Left ventricle myocardium superior (tissue), 1 donor: ENCODE results near the gene BTG4. TPM values are rescaled to one million over a fixed set of nuclear protein-coding genes. Genes with fewer than 3 reads are reported as not detected.
A peak's percentile ranks its signal among the peaks of the same experiment; 100 is the strongest.

Experiments used
- ATAC-seq: fragments of 200-7000 bp; cut with Tn5 transposase; one replicate; pipeline ENCODE4 v1.9.1; 2020; ENCODE audit warnings: mild to moderate bottlenecking, moderate library complexity
- DNase-seq: peaks from one replicate; pipeline ENCODE4 v3.0.0-alpha.2; 2020
- intact Hi-C: fragments of 100-400 bp; cut with micrococcal nuclease; formaldehyde crosslinking; loops from one replicate; pipeline ENCODE4 v1.11.0; 2022
- total RNA-seq: library from RNA; stranded (reverse); fragmentation: NEBNext Ultra II Directional; extraction: Animal tissue kit (Norgen Biotek cat#: 25700); gene quantifications from one replicate; pipeline ENCODE4 v1.2.1, GENCODE V29; 2021
- donor health status: DM: no; HTN: yes; CAD: no; lungs with severe emphysema.

BTG4 gene
- total RNA-seq, 1 donor from 2014 or later, result not detected

DNA sequence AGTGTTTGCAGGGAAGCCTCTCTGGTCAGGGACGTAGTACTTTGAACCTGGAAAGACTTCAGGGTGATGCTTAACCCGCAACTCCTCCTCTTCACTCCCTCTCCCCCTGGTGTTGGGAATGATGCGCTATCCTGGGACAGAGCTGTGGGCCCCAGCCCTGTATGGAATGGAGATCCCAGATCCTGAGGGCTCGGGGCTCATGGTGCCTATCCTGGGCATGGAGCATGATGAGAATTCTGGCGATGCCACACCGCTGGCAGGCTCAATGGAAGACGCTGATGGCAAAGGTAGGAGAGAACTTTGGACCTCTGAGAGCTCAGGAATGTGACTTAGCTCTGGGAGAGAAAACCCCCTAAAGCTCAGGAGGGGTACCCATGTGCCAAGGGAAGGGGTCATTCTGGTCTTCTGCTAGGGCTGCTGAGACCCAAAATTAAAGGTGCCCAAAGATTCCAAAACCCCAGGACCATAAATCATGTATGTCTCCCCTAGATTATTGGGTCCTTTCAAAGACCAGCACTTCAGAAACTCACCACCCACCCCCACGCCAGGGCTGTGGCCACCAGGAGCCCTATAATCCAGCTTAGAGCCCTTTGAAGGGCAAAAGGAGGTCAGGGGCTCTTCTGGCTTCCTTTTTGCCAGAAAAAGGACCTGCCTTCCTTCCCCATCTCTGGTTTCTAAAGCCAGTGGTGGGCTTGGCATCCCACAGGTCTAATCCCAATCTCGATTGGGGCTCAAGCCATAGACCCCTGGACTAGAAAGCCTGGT lies 52.5 kb downstream of the BTG4 start:
- ATAC-seq, result no peak
- intact Hi-C loops, result no loop called here
- no peak for DNase-seq

- DNase-seq (no peak), ATAC-seq (no peak)
- intact Hi-C loops, result no loop called here
Measured at GRCh38 chr11:111457731-111458368, 54.3 kb downstream of the BTG4 start.

GRCh38 chr11:111456859-111457730 lies 55.1 kb downstream of the BTG4 start:
- DNase-seq, result no peak
- ATAC-seq, result no peak
- intact Hi-C loops, result no loop called here

GRCh38 chr11:111456086-111456858 lies 55.9 kb downstream of the BTG4 start:
- ATAC-seq (no peak), DNase-seq (no peak)
- intact Hi-C loops, result no loop called here

GRCh38 chr11:111455291-111456085 lies 56.7 kb downstream of the BTG4 start:
- DNase-seq, result no peak
- no peak for ATAC-seq
- intact Hi-C loops, result no loop called here

GRCh38 chr11:111454561-111455192 lies 57.5 kb downstream of the BTG4 start:
- ATAC-seq (peak; percentile 60), DNase-seq (peak; percentile 47)
- intact Hi-C loops, result no loop called here

- no peak for ATAC-seq
- intact Hi-C loops, result no loop called here
- DNase-seq, result no peak
Measured at GRCh38 chr11:111452817-111453552, 59.2 kb downstream of the BTG4 start.

GRCh38 chr11:111452146-111452545 lies 60.0 kb downstream of the BTG4 start:
- intact Hi-C loops, result no loop called here
- DNase-seq, result no peak
- no peak for ATAC-seq

GRCh38 chr11:111450480-111451320 lies 61.5 kb downstream of the BTG4 start:
- intact Hi-C loops, result no loop called here
- no peak for ATAC-seq
- DNase-seq, result no peak

GRCh38 chr11:111449696-111450479 lies 62.3 kb downstream of the BTG4 start:
- ATAC-seq, result no peak
- DNase-seq, result no peak
- intact Hi-C loops, result loop anchor here (5.0 kb wide), 1 partner anchor 168 kb away; no protein-coding TSS in a partner anchor

DNA sequence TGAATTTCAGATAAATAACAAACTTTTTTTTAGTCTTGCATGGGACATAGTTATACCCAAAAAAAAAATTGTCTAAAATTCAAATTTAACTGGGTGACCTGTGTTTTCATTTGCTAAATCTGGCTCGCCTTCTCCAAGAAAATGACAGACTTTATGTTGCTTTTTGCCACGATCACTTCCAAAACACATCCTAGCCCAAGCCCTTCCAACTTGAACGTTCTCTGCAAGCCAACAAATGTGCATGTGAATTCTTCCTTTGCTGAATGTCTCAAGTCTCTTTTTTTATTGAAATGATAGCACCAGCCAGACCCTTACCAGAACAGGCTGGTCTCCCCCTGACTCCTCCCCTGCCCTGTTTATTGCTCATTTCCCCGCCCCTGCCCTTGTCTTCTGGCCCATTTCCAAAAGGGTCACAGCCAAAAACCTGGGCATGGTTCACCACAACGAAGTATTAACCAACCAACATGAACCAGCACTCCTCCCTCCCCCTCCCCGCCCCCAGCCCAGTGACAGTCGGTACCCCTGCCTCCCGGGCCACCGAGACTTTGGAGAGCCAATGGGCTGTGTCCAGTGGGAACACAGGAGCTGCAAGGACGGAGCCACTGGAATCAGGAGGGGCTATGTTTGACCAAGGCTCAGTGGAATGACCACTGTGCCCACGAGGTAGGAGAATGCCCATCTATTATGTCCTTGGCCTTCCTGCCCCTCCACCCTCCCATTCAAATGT lies 63.2 kb downstream of the BTG4 start:
- no peak for ATAC-seq
- DNase-seq, result no peak
- intact Hi-C loops, result loop anchor here (5.0 kb wide), 1 partner anchor 167 kb away; no protein-coding TSS in a partner anchor

DNA sequence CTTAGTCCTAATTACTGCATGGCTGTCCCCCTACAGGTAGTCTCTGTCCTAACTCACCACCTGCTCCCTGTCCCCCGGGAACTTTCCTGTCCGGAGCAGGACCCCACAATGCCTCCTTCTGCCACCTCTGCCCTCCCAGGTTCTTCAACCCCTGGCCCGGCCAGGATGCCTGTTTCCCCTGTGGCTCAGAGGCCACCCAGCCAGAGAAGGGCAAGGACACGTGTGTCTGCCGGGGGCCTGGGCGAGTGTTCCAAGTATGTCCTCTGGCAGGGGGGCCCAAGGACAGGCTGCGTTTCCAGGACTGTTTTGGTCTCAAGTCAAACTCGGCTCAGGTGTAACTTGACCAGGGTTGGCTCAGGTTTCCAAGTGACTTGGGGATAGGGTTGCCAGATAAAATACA lies 63.8 kb downstream of the BTG4 start:
- ATAC-seq (no peak), DNase-seq (no peak)
- intact Hi-C loops, result loop anchor here (5.0 kb wide), 1 partner anchor 166 kb away; no protein-coding TSS in a partner anchor

DNA sequence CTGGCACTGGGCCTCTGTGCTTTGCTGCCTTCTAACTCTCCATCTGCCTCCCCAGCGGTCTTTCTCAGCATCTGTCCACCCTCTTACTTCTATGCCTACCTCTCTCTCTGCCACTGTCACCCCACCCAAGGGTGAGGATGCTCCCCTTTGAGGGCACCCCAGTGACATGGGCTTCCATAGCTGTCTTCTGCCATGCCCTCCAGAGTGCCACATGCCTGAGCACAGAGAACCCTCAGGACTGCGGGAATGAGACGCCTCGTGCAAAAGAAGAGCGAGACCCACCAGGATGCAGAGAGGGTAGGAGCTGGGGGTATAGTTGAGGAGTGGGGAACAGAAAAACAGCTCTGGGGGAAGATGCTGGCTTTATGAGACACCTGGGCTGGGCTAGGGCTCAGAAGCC lies 64.3 kb downstream of the BTG4 start:
- DNase-seq (no peak), ATAC-seq (no peak)
- intact Hi-C loops, result loop anchor here (5.0 kb wide), 1 partner anchor 166 kb away; no protein-coding TSS in a partner anchor

DNA sequence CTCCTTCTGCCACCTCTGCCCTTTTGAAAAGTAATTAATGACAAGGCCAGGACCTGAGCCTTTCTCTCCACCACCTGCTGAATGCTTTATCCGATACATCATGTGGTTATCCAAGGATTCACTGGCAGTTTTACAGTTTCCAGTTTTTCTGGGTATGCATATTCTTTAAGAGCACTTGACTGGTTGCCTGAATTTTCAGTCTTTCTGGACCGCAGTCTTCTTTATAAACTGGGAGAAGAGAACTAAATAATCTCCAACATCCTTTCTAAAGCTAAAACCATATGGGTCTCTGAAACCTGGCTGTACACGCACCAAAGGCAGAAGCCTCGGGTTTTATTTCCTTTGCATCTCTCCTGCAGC lies 65.1 kb downstream of the BTG4 start:
- ATAC-seq (no peak), DNase-seq (no peak)
- intact Hi-C loops, result loop anchor here (5.0 kb wide), 1 partner anchor 165 kb away; no protein-coding TSS in a partner anchor
